HG03025 (cell line): ENCODE data around the gene GRB14.
"Not testable (repeated sequence)": the region's sequence is repeated elsewhere in the genome, so short reads cannot be mapped to it uniquely, and the experiment has no call there.

Source experiments
- ATAC-seq: cut with Tn5 transposase; IDR thresholded peaks from one replicate; pipeline ENCODE4 v1.9.1; 2021; ENCODE audit warnings: mild to moderate bottlenecking, moderate library complexity; ENCODE audit not compliant: unreplicated experiment, low FRiP score

The GRB14 gene

DNA sequence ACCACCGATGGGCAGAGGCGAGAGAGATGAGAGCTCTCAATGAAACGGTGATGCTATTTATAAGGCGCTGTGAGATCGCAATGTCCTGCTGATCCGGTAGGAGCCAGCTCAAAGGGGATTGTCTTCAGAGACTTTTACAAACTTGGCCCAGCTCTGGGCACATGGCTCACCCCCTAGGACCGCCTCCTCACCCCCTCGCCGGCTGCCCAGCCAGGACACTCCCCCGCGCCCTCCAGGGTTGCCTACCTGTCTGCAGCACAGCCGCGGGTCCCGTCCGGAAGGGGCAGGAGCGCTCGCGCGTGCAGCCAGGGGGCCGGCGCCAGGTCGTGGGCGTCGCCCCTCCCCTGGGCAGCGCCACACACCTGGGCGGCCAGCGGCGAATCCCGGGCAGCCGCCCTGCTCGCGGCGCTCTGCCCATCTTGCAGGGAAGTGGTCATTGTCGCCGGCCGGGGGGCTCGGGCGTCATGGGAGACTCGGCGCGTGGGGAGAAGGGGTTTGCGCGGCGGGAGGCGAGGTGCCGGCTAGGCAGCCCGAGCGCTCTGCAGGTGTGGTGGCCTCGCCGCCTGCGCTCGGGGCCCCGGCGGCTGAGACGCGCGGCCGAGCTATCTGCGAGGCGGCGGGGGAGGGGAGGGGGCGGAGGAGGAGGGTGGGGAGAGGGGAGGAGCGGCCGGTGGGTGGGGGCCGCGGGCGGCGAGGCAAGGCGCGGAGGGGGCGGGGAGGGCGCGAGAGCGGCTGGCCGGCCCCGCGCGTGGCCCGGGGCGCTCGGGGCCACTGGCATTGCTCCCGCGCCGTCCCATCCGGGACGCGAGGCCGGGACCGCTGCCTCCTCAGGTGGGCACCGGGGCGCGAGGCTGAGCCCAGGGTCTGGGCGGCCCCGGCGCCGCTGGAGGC is at the start of gene GRB14:
Gene GRB14, minus strand, starts transcription at position 610 of the 891 bp plus-strand sequence. Its CDS starts 173 bp downstream, at position 437.
- ATAC-seq: no peak

DNA sequence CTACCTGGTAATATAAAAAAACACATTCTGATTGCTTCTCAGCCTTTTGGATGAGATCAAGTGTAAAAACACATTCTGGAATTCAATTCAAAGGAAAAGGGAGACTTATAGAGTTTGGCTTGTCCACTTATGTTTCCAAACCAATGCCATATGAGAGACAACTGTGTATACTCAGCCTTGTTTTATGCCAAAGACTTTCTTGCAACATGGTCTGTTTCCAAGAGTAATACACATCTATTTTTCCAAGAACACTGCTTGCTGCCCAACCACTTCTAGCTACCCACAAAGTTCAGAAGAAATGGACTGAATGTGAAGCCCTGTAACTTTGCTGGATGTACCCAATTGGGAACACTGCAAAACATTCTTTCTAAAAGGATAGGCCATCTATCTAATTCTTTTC is 48.0 kb upstream of the GRB14 start:
- no peak for ATAC-seq

DNA sequence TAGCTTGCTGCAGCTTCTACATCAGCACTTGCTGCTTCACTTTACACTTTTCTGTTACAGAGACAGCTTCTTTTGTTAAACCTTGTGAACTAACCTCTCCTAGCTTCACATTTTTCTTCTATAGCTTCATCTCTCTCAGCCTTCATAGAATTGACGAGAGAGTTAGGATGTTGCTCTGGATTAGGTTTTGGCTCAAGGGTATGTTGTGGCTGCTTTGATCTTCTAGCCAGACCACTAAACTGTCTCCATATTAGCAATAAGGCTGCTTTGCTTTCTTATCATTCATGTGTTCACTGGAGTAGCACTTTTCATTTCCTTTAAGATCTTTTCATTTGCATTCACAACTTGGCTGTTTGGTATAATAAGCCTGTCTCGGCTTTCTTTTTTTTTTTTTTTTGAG is 46.3 kb upstream of the GRB14 start:
- no peak for ATAC-seq

DNA sequence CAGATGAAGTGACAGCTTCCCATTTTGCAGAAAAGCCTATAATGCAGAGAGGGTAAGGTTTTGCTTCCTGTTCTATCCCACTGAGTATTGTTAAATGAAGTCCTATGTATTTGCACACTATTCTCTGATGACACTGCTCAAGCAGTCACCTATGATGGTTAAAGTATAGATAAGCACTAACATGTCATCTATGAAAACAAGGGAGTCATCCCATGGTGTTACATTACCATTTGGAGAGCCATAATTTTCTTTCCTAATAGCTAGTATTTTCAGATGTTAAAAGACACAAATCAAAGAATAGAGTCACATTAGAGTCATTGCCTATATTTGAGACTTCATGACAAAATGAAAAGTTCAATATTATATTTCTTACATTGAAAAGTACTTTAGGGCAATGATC is 42.8 kb upstream of the GRB14 start:
- no peak for ATAC-seq

DNA sequence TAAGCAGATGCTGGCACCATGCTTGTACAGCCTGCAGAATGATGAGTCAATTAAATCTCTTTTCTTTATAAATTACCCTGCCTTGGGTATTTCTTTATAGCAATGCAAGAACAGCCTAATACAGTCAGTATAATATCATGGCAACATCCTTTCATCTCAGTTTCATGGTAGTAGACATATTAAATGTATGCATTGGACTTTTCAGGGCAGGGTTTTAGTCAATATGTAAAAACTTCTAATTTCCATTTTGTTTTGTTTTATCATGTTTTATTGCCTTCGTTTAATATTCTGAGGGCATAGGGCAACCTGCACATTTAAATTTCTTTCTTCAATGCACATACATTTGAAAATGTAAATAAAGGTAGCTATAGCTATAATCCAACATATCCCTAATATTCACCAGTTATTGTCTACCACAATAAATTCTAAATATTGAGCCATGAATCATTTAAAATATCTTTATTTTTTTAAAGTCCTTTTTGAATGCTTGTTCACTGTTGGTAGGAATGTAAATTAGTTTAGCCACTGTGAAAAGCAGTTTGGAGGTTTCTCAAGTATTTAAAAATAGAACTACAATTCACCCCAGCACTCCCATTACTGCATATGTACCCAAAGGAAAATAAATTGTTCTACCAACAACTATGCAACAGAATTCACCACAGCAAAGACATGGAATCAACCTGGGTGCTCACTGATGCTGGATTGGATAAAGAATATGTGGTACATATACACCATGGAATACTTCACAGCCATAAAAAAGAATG is 41.8 kb upstream of the GRB14 start:
- no peak for ATAC-seq

DNA sequence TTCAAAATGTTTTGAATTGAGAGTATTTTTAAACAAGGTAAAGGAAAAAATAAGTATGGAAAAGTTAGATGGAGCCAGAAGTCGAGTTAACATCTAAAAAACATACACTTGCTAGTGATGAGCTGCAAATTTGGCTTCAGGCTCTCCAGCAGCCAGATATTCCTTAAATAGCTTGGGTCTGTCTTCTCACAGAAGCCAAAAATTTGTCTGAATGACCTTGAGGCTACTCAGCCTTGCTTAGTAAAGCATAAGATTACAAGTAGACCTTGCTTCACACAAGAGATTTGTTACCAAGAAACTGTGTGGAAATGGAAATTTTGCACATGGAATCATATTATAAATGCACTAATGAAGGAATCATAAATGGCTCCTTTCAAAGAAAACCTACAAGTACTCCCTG is 40.8 kb upstream of the GRB14 start:
- no peak for ATAC-seq

DNA sequence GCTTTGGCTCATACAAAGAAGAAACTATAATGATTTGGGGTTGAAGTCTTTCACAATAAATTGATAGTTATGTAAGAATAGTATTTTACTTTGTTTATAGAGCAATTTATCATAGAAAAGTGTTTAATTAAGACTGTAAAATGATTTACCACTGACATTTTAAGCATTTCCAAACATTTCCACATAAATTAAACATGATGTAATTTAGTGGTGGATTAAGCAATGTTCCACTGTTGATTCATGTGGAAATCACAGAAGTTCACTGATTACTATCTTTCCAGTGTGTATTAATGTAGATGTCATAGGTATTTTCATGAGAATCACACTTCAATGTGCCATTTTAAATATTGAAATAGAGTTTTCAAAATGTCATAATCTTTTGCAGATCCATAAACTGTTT is 40.1 kb upstream of the GRB14 start:
- no peak for ATAC-seq

DNA sequence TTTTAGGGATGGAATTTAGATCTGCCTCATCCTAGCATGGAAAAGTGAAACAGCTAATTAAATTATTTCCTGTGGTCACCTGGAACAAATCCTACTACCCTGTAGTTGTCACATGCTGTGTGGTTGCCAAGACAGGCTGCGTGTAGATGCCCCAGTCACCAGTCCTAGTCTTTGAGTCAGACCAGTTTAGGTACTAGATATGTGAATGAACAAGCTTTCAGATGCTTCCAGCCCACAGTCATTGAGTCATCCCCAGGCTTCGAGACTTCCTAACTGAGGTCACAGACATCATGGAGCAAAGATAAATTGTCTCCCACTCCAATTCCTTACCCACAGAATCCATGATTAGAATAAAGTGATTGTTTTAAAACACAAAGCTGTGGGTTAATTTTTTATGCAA is 35.8 kb upstream of the GRB14 start:
- no peak for ATAC-seq

DNA sequence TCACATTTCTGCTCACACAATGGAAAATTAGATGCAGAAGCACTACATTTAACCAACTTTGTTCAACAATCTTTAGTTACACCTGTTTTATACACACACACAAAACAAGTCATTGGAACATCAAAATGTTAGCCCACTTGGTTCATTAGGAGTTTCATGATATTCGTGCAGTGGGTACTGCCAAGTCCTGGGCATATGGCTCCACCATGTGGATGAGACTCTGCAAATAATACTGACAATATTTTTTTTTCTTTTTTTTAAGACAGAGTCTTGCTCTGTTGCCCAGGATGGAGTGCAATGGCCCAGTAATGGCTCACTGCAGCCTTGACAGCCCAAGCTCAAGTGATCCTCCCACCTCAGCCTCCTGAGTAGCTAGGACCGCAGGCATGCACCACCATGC is 34.5 kb upstream of the GRB14 start:
- ATAC-seq: no peak

DNA sequence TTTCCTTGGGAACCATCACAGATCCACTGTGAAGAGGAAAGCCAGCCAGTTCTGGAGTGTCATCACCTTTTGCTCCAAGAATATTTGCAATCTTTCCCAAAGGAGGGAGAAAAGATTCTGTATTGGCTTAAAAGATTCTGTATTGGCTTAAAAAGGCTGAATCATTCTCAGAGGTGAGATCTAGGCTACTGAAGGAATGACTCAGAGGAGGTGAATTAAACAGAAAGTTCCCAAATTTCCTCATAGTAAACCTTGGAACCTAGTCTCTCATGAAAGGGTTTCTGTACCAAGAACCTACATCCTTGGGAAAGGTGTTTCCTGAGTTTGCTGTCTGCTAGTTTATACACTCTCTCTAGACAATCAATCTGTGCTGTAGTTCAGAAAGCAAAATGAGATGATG is 34.1 kb upstream of the GRB14 start:
- no peak for ATAC-seq

DNA sequence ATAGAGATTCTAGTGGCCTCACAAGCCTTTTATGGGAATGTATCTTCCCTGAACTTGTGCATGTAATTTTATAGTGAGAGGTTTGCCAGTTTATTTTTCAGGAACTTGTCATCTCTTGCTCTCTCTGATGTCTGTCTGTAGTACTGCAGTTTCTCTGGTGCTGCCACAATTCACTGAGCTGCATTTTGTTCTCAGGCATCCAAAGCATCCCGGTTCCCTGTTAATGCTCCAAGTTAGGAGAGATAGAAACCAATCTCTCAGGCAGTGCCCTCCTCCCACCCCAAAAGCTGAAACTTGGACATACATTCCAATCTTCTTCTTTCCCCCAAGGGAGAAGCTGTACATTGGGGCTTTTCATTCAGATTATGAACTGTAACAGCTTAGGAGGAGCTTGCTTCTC is 30.1 kb upstream of the GRB14 start:
- ATAC-seq: no peak

DNA sequence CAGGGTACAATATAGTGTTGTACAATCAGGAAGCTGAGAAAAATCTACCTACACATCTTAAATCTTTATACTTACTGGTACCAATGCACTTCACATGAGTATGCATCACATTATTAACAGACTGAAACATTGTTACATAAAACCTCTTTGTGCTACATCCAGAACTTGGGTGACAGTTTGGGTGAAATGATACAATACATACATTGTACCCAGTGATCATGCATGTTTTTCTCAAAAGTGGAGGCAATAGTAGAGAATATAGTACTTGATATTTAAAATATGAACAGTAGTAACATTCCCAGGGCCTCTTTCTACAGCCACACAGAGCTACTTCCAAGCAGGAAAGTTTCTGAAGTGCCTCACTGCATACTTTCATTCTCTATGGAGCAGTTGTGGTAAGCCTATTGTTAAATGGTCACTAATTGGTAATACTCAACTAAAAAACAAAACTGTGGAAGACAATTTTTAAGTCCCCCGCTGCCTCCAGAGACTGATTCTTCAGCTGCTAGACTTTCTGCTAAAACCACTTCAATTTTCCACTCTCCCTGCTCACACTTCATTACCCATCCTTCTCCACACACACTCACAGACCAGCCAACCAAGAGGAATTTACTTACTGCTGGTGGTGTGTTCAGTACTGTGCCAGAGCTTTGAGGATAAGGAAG is 22.9 kb upstream of the GRB14 start:
- no peak for ATAC-seq

DNA sequence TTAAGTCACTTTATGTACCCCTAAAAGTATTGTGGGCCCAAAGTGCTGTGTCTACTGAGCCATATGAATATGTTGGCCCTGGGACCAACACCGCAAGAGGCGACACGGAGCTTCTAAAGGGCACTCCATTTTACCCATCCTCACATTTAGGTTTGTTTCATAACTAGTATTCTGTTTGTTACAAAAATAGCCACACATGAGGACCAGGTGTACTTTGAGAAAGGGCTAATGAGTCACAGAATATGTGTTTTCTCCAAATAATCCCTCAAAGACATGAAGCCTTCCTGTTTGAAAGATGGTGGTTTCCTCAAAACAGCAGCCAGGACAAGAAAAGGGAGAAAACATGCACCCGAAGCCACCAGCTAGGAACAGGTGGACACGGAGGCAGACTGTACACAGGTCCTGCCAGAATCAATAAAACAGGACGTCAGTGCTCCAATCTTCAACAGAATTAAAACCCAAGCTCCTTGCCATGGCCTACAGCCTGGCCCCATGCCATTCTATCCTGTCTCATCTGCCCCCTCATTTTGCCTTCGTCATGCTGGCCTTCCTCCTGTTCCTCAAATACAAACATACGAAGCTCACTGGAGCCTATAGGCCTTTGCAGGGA is 21.8 kb upstream of the GRB14 start:
- no peak for ATAC-seq

DNA sequence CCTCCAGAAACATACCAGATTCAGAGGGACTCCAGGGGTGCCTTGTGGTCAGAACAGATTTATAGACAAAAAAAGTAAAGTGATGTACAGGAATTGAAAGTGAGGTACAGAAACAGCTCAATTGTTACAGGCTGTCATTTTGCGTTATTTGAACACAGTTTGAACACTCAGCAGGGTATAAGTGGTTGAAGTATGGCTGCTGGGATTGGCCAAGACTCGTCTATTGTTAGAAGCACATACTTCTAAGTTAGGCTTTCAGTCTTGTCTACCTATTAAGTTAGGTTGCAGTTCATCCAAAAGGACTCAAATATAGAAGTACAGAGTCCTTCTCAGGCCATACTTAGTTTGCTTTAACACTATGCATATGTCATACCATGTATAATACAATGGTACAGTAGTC is 21.0 kb upstream of the GRB14 start:
- ATAC-seq: no peak

DNA sequence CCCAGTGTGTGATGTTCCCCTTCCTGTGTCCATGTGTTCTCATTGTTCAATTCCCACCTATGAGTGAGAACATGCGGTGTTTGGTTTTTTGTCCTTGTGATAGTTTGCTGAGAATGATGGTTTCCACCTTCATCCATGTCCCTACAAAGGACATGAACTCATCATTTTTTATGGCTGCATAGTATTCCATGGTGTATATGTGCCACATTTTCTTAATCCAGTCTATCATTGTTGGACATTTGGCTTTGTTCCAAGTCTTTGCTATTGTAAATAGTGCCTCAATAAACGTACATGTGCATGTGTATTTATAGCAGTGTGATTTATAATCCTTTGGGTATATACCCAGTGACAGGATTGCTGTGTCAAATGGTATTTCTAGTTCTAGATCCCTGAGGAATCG is 7.0 kb upstream of the GRB14 start:
- not testable (repeated sequence) for ATAC-seq

DNA sequence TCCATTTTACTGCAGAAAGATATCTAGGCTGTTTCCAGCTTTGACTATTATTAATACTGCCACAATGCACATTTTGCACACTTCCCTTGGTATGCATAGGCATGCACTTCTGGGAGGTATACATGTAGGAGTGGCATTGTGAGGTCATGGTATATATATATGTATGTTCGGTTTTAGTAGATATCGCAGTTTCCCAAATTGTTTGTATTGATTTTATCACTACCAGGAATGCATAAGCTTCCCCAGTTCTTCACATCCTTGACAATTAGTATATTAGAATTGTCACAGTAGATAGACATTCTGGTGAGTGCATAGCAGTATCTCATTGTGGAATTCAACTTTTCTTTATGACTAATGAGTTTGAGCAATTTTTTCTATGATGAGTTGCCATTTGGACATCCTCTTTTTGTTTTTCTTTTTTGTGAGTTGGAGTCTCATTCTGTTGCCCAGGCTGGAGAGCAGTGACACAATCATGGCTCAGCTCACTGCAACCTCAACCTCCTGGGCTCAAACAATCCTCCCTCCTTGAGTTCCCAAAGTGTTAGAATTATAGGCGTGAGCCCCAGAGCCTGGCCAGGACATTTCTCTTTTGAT is 4.2 kb upstream of the GRB14 start:
- no peak for ATAC-seq

DNA sequence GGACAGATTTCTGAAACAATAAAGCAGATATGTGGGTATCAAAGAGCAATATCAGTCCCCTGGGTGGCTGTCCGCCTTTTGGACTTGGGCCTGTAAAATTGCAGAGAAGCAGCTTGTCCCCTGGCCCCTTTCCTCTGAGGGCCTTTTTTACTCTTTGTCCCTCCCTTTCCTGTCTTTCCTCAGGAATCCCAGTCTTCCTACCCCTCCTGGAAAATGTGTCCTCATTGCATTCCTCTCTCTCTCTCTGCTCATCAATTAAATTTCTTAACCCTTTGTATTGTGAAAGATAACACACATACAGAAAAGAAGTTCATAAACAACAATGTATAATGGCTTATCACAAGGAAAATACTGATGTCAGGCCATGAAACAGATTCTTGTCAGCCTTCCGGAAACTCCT is 3.0 kb upstream of the GRB14 start:
- ATAC-seq: no peak

DNA sequence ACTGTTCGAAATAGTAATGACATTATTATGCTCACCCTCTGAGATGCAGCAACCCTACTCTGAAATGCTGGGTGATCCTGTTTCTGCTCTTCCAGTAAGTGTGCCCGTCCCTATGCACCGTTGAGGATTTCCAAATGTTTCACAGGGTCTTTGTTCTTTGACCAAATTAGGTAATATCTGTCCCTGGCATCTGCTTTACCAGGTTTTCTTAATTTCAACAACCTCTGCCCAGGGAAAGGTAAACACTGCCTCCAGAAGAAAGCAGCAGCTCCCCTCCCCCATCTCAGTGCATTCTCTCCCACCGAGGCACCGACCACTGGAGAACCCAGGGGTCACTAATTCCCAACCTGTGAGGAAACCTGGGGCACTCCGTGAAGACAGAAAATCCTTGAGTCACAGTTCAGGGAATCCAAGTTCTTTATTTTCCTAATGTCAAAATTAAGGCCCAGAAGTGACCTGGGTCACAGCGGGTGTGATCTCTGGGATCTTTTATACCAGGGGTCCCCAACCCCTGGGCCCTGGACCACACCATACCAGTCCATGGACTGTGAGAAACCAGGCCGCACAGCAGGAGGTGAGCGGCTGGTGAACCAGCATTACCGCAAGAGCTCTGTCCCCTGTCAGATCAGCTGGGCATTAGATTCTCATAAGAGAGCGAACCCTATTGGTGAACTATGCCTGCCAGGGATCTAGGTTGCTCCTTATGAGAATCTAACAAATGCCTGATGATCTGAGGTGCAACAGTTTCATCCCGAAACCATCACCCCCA is 1.2 kb upstream of the GRB14 start:
- no peak for ATAC-seq

DNA sequence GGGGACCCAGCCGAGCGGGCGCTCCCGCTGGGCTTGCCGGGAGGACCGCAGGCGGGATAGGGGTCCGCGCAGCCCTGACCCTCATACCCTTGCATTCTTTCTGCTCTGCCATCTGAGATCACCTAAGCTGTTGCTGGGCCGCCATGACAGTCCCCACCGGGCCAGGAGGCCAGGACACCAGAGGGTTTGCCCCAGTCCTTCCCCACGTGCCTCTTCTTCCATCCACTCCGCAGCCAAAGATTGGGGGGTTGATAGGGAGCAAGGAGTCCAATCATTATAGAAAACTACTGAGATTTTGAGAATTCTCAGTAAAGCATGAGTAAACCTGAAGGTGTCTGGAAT is 453 bp upstream of the GRB14 start:
- ATAC-seq: no peak

DNA sequence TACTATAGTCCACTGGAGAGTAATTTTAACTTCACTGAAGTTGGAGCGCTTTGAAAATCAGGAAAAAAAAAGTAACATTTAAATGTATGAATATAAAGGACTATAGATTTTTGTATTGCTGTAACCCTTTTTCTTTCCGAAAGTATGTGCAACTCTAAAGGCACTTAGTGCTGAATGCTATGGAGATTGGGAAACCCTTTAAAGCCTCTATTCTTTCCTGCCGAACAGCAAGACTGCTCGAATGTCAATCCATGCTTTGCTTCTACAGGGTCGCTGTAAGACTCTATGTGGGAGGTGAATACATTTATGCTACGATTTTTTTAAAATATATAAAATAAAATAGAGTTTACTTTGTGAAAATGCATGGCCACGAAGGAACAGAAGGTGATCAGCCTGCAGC is 825 bp downstream of the GRB14 start:
- ATAC-seq: no peak
